Vagina (tissue), 2 donors: ENCODE data around the gene WNT4. TPM values are rescaled to one million over a fixed set of nuclear protein-coding genes. Genes with fewer than 3 reads are reported as not detected.

Experiments
- DNase-seq, 2 donors: peaks; one replicate each; pipeline ENCODE4 v3.0.0-alpha.2; 2017; ENCODE audit errors: extremely low spot score in 2 of 2
- H3K27ac ChIP-seq: fragments of 200-600 bp; sonication (generic); one replicate; pipeline ENCODE4 v1.5.1; 2019
- H3K27me3 ChIP-seq: fragments of 200-600 bp; sonication (generic); one replicate; pipeline ENCODE4 v1.5.1; 2019
- H3K36me3 ChIP-seq, 2 donors: fragments of 200-600 bp; sonication (generic); one replicate each; pipeline ENCODE4 v1.5.1; 2017 to 2019
- H3K4me1 ChIP-seq: fragments of 200-600 bp; sonication (generic); one replicate; pipeline ENCODE4 v1.5.1; 2019
- H3K4me3 ChIP-seq, 2 donors: fragments of 200-600 bp; sonication (generic); 1 replicate in 1 of 2; 2 replicates in 1 of 2; pipeline ENCODE4 v1.5.1; 2016 to 2019
- H3K9me3 ChIP-seq: fragments of 200-600 bp; sonication (generic); one replicate; pipeline ENCODE4 v1.5.1; 2019
- CTCF ChIP-seq, 3 experiments: fragments of 450-650 bp in 2 of 3; fragments of 200-600 bp in 1 of 3; sonication (generic) in 1 of 3; IDR thresholded peaks; one replicate each; pipeline ENCODE4 v1.5.1; 2017 to 2019; ENCODE audit warnings: antibody characterized with exemption in 3 of 3, mild to moderate bottlenecking in 2 of 3, moderate library complexity in 2 of 3
- POLR2A ChIP-seq, 2 donors: fragments of 450-650 bp; IDR thresholded peaks; one replicate each; pipeline ENCODE4 v1.6.1; 2017; ENCODE audit warnings: antibody characterized with exemption in 2 of 2, mild to moderate bottlenecking in 2 of 2, moderate library complexity in 2 of 2
- POLR2AphosphoS5 ChIP-seq, 2 donors: sonication (generic); formaldehyde crosslinking; IDR thresholded peaks; one replicate each; pipeline ENCODE4 v1.9.0; 2017; ENCODE audit warnings: antibody characterized with exemption in 2 of 2, mild to moderate bottlenecking in 2 of 2, low read depth in 1 of 2; ENCODE audit not compliant: insufficient read depth in 1 of 2
- intact Hi-C: fragments of 100-400 bp; cut with DNase I; formaldehyde crosslinking; loops from one replicate; pipeline ENCODE4 v1.15.1; 2023
- total RNA-seq: library from RNA; depleted of rRNA; stranded (reverse); fragments of >200 nt; gene quantifications from one replicate; pipeline ENCODE4 v1.2.3, GENCODE V29; 2016

Gene WNT4
- total RNA-seq, 1 donor from 2014 or later = 5.2 TPM

DNA sequence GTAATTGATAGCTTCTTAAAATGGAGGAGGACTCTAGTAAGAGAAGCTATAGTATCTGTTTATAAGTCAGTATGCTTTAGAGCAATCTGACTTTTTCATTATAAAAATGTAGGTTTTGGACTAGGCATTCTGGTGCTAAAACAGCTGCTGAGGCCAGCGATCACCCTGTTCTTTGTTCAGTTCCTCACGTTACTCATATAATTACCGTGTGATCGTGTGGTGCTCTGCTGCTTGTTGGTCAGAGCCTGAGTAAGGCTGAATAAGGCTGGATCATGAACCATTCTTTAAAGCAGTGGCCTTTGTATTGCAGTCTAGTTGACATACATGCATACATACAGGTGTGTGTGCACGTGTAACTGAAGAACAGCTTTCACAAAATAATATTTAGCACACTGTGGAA lies 65.2 kb downstream of the WNT4 start:
- no peaks in the 10 kb centered on the region for H3K9me3 ChIP-seq
- TF ChIP-seq POLR2A (IDR thresholded peaks at IDR 0.05) = no peak
- no peak for TF ChIP-seq POLR2AphosphoS5 (IDR thresholded peaks at IDR 0.05; ENCODE audit: insufficient read depth in 1 of 2, low read depth in 1 of 2)
- TF ChIP-seq CTCF (IDR thresholded peaks at IDR 0.05) = no peak
- H3K27ac ChIP-seq = no peak overlapping the region
- H3K36me3 ChIP-seq = peaks cover 5 to 38% of the 10 kb centered on the region in 2 donors
- DNase-seq = no peak
- H3K27me3 ChIP-seq = no peaks in the 10 kb centered on the region
- intact Hi-C loops = no loop called here
- H3K4me1 ChIP-seq = peaks cover 77% of the 10 kb centered on the region
- H3K4me3 ChIP-seq = no peak overlapping the region

GRCh38 chr1:22076346-22076745 lies 66.6 kb downstream of the WNT4 start:
- H3K4me1 ChIP-seq = peaks cover 84% of the 10 kb centered on the region
- intact Hi-C loops = no loop called here
- H3K36me3 ChIP-seq = peaks cover 5 to 31% of the 10 kb centered on the region in 2 donors

DNA sequence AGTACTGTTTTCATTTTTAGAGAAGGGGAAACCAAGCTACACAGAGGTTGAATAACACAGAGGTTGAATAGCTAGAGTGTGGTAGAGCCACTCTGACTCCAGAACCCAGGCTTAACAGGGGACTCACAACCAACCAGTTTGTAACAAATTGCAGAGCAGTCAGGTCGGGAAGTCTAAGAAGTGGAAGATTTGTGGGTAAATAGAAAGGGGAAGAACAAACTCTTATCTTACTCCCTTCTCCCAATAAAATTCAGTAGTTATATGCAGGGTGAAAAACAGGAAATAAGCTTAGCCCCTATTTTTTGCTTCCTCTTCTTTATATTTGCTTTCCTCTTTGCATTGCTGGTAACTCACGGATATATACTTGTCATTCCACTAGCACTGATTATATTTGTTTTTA lies 67.2 kb downstream of the WNT4 start:
- Histone ChIP-seq H3K36me3 (peaks cover 5 to 28% of the 10 kb centered on the region in 2 donors), H3K27me3 (no peaks in the 10 kb centered on the region), H3K4me3 (no peak overlapping the region), H3K27ac (no peak overlapping the region), H3K9me3 (no peaks in the 10 kb centered on the region), H3K4me1 (peaks cover 80% of the 10 kb centered on the region)
- no peak for TF ChIP-seq POLR2AphosphoS5 (IDR thresholded peaks at IDR 0.05; ENCODE audit: insufficient read depth in 1 of 2, low read depth in 1 of 2)
- no peak for TF ChIP-seq CTCF (IDR thresholded peaks at IDR 0.05)
- no peak for TF ChIP-seq POLR2A (IDR thresholded peaks at IDR 0.05)
- DNase-seq = no peak
- intact Hi-C loops = no loop called here

More at GRCh38 chr1:22076346-22076745, 66.6 kb downstream of the WNT4 start:
- no peak for DNase-seq
- Histone ChIP-seq H3K4me3 (no peak overlapping the region), H3K9me3 (no peaks in the 10 kb centered on the region), H3K27me3 (no peaks in the 10 kb centered on the region), H3K27ac (no peak overlapping the region)
- TF ChIP-seq POLR2AphosphoS5 (IDR thresholded peaks at IDR 0.05; ENCODE audit: insufficient read depth in 1 of 2, low read depth in 1 of 2) (no peak), CTCF (IDR thresholded peaks at IDR 0.05) (no peak), POLR2A (IDR thresholded peaks at IDR 0.05) (no peak)

GRCh38 chr1:22074803-22075202 lies 68.1 kb downstream of the WNT4 start:
- TF ChIP-seq CTCF (IDR thresholded peaks at IDR 0.05) = no peak
- TF ChIP-seq POLR2AphosphoS5 (IDR thresholded peaks at IDR 0.05; ENCODE audit: insufficient read depth in 1 of 2, low read depth in 1 of 2) = no peak
- no peak for TF ChIP-seq POLR2A (IDR thresholded peaks at IDR 0.05)
- H3K27ac ChIP-seq = no peak overlapping the region
- no peak overlapping the region for H3K4me3 ChIP-seq
- H3K4me1 ChIP-seq = peaks cover 82% of the 10 kb centered on the region
- intact Hi-C loops = no loop called here
- DNase-seq = no peak
- H3K36me3 ChIP-seq = peaks cover 0 to 19% of the 10 kb centered on the region in 2 donors
- H3K9me3 ChIP-seq = no peaks in the 10 kb centered on the region
- H3K27me3 ChIP-seq = no peaks in the 10 kb centered on the region

GRCh38 chr1:22071511-22071910 lies 71.4 kb downstream of the WNT4 start:
- DNase-seq = no peak
- no peak overlapping the region for H3K4me3 ChIP-seq
- H3K36me3 ChIP-seq = peaks cover 0 to 4% of the 10 kb centered on the region in 2 donors
- H3K9me3 ChIP-seq = no peaks in the 10 kb centered on the region
- no peak for TF ChIP-seq CTCF (IDR thresholded peaks at IDR 0.05)
- no peak for TF ChIP-seq POLR2A (IDR thresholded peaks at IDR 0.05)
- no peak for TF ChIP-seq POLR2AphosphoS5 (IDR thresholded peaks at IDR 0.05; ENCODE audit: insufficient read depth in 1 of 2, low read depth in 1 of 2)
- intact Hi-C loops = no loop called here
- H3K27me3 ChIP-seq = no peaks in the 10 kb centered on the region
- H3K4me1 ChIP-seq = peaks cover 92% of the 10 kb centered on the region
- H3K27ac ChIP-seq = no peak overlapping the region

Other genes with a start within 250 kb of the WNT4 start
- 179 TPM for gene HSPG2, start 205.8 kb downstream of the WNT4 start, total RNA-seq
- not detected for gene CELA3B, start 166.1 kb downstream of the WNT4 start, total RNA-seq
- gene CELA3A, start 141.4 kb downstream of the WNT4 start, total RNA-seq = not detected
- gene CDC42, start 90.4 kb downstream of the WNT4 start, total RNA-seq = 141 TPM